ENCODE data around the gene DENND5B. TPM values are rescaled to one million over a fixed set of nuclear protein-coding genes. Genes with fewer than 3 reads are reported as not detected.

Gene DENND5B
- polyA plus RNA-seq, 2 of the 4 experiments (the other 2 are of a cell fraction): 15.5 to 55.2 TPM

DNA sequence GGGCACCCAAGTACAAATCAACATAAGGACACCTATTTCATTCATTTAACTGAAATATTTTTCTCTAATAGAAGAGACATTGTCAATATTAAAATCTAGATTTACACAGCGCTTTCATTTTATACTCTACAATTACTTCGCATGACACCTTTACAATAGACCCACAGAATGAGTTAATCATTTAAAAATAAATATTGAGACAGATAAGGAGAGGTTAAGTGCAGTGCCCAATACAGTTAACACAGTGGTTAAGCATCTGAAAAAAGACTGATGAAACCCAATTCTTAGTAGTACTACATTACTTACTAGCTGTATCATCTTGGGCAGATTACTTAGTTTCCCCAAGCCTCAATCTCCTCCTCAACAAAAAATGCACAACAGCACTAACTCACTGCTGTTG, 116.2 kb downstream of the DENND5B start (continued):
- TF ChIP-seq, protein P1, sequence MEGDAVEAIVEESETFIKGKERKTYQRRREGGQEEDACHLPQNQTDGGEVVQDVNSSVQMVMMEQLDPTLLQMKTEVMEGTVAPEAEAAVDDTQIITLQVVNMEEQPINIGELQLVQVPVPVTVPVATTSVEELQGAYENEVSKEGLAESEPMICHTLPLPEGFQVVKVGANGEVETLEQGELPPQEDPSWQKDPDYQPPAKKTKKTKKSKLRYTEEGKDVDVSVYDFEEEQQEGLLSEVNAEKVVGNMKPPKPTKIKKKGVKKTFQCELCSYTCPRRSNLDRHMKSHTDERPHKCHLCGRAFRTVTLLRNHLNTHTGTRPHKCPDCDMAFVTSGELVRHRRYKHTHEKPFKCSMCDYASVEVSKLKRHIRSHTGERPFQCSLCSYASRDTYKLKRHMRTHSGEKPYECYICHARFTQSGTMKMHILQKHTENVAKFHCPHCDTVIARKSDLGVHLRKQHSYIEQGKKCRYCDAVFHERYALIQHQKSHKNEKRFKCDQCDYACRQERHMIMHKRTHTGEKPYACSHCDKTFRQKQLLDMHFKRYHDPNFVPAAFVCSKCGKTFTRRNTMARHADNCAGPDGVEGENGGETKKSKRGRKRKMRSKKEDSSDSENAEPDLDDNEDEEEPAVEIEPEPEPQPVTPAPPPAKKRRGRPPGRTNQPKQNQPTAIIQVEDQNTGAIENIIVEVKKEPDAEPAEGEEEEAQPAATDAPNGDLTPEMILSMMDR (IDR thresholded peaks at IDR 0.05): no peak
- no peak for TF ChIP-seq FOSB (CRISPR knock-in tag; IDR thresholded peaks at IDR 0.05)
- no peak for TF ChIP-seq ZNF302 (CRISPR knock-in tag; IDR thresholded peaks at IDR 0.05)
- TF ChIP-seq TP53 (CRISPR knock-in tag; IDR thresholded peaks at IDR 0.05): no peak

DNA sequence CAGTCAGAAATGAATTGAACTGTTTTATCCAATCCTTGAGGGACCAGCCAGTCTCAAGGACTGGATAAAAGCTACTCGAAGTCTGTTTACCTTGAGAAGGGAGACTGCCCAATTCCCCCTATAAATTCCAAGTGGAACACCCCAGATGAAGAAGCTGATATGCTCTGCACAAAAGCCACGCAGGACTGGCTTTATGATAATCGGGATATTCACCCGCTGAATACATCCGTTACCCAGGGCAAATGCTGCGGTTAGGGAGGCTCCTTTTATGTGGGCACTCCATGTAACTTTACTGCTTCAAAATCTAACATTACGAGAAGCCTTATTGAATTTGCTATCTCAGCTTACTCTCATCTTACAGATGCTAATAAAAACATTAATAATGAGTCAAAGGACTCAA, 119.1 kb downstream of the DENND5B start:
- ChIA-PET POLR2A (no interaction called here), CTCF (interaction anchor here (0.8 kb wide), 1 partner anchor 23 kb away, joined by 3 read pairs; no protein-coding TSS in a partner anchor)
- FAIRE-seq: no peak

DNA sequence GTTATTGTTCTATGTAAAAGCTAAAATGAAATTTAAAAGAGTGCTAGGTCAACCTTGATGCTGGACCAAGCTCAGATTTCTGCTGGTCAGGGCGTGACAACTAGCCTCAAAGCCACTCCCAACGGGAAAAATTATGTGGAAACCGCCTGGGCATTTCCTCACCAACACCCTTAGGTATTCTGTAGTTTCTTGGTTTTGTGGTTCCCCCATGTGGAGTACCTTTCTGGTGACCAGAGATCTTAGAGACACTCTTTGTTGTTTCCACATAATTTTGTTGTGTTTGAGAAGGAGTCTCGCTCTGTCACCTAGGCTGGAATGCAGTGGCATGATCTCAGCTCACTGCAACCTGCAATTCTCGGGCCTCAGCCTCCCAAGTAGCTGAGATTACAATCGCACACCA, 119.9 kb downstream of the DENND5B start:
- POLR2A ChIA-PET: interaction anchor here (0.7 kb wide), 1 partner anchor 9 kb away, joined by 5 read pairs; no protein-coding TSS in a partner anchor
- Histone ChIP-seq H3K4me1 (peaks cover 42% of the 10 kb centered on the region), H3K4me3 (no peak overlapping the region), H3K4me2 (no peak overlapping the region), H3K27ac (peak overlapping the region in 1 of 2 experiments; percentile 49; a peak in 3 of 6 replicates), H3K9me3 (peaks cover 2% of the 10 kb centered on the region; the same call in 2 of the 3 replicates)
- no peak for FAIRE-seq
- CTCF ChIA-PET: no interaction called here
- 66% methylated on average over 6 of the region's 6 CpGs for WGBS (ENCODE audit: missing lambda C conversion rate)
- TF ChIP-seq FOXS1 (CRISPR knock-in tag; IDR thresholded peaks at IDR 0.05) (no peak), EHF (CRISPR knock-in tag; IDR thresholded peaks at IDR 0.05) (no peak), HOXB13 (CRISPR knock-in tag; IDR thresholded peaks at IDR 0.05; ENCODE audit: low read depth) (no peak), FOSB (CRISPR knock-in tag; IDR thresholded peaks at IDR 0.05) (no peak), RFX5 (IDR thresholded peaks at IDR 0.05) (no peak), HDAC2 (IDR thresholded peaks at IDR 0.05) (no peak), POLR2A (IDR thresholded peaks at IDR 0.05; ENCODE audit: low read length) (no peak), FOSL2 (IDR thresholded peaks at IDR 0.05) (no peak), FOSL2 (CRISPR knock-in tag; IDR thresholded peaks at IDR 0.05) (no peak), CBX8 (IDR thresholded peaks at IDR 0.05) (no peak), CHD2 (IDR thresholded peaks at IDR 0.05; ENCODE audit: low read length, partially characterized antibody) (no peak), NPAS2 (CRISPR knock-in tag; IDR thresholded peaks at IDR 0.05; ENCODE audit: borderline replicate concordance) (no peak), SMC3 (IDR thresholded peaks at IDR 0.05) (no peak), ZSCAN20 (CRISPR knock-in tag; IDR thresholded peaks at IDR 0.05) (no peak)
- DNase-seq (ENCODE audit: low read depth in 1 of 2, low spot score in 1 of 2): peak in 1 of 2 experiments; percentile 24
- ATAC-seq: no peak; a peak in 2 of 6 replicates

More for the DNA sequence above, 119.1 kb downstream of the DENND5B start:
- WGBS (ENCODE audit: missing lambda C conversion rate): 93% methylated on average over 7 of the region's 7 CpGs
- no peak for DNase-seq (ENCODE audit: low read depth in 1 of 2, low spot score in 1 of 2)
- TF ChIP-seq JUN (IDR thresholded peaks at IDR 0.05): no peak
- ATAC-seq: no peak; a peak in 1 of 6 replicates
- peak overlapping the region in 1 of 2 experiments; percentile 49; a peak in 3 of 6 replicates for H3K27ac ChIP-seq
- H3K4me3 ChIP-seq: no peak overlapping the region
- H3K4me2 ChIP-seq: no peak overlapping the region
- peaks cover 47% of the 10 kb centered on the region for H3K4me1 ChIP-seq
- H3K9me3 ChIP-seq: no peaks in the 10 kb centered on the region

DNA sequence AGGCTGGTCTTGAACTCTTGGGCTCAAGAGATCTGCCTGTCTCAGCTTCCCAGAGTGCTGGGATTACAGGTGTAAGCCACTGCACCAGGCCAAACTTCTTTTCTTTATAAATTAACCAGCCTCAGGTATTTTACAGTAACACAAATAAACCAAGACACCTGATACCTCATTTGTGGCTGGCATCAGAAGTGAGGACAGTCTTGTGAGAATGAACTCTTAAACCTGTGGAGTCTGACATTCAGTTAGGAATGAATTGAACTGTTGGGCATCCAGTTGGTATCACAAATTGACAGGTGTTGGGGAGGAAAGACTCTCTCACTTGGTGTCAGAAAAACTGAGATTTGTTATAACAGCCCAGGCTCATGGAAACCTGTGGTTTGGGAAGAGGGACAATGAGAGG, 120.5 kb downstream of the DENND5B start:
- Histone ChIP-seq H3K4me1 (peaks cover 36% of the 10 kb centered on the region), H3K9me3 (peaks cover 7% of the 10 kb centered on the region; the same call in 2 of the 3 replicates), H3K4me2 (no peak overlapping the region), H3K4me3 (no peak overlapping the region), H3K27ac (peak overlapping the region in 1 of 2 experiments; percentile 49; a peak in 3 of 6 replicates)
- ChIA-PET CTCF (interaction anchor here (0.7 kb wide), 1 partner anchor 10 kb away, joined by 3 read pairs; no protein-coding TSS in a partner anchor), POLR2A (interaction anchor here (0.7 kb wide), 1 partner anchor 8 kb away, joined by 5 read pairs; no protein-coding TSS in a partner anchor)
- DNase-seq (ENCODE audit: low read depth in 1 of 2, low spot score in 1 of 2): no peak
- FAIRE-seq: no peak
- ATAC-seq: no peak
- TF ChIP-seq MAZ (IDR thresholded peaks at IDR 0.05; ENCODE audit: borderline replicate concordance, low read depth, low read length): no peak
- TF ChIP-seq, protein P2, sequence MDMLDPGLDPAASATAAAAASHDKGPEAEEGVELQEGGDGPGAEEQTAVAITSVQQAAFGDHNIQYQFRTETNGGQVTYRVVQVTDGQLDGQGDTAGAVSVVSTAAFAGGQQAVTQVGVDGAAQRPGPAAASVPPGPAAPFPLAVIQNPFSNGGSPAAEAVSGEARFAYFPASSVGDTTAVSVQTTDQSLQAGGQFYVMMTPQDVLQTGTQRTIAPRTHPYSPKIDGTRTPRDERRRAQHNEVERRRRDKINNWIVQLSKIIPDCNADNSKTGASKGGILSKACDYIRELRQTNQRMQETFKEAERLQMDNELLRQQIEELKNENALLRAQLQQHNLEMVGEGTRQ (IDR thresholded peaks at IDR 0.05): no peak
- TF ChIP-seq, protein P3, sequence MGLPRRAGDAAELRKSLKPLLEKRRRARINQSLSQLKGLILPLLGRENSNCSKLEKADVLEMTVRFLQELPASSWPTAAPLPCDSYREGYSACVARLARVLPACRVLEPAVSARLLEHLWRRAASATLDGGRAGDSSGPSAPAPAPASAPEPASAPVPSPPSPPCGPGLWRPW (IDR thresholded peaks at IDR 0.05): no peak
- TF ChIP-seq, protein P4, sequence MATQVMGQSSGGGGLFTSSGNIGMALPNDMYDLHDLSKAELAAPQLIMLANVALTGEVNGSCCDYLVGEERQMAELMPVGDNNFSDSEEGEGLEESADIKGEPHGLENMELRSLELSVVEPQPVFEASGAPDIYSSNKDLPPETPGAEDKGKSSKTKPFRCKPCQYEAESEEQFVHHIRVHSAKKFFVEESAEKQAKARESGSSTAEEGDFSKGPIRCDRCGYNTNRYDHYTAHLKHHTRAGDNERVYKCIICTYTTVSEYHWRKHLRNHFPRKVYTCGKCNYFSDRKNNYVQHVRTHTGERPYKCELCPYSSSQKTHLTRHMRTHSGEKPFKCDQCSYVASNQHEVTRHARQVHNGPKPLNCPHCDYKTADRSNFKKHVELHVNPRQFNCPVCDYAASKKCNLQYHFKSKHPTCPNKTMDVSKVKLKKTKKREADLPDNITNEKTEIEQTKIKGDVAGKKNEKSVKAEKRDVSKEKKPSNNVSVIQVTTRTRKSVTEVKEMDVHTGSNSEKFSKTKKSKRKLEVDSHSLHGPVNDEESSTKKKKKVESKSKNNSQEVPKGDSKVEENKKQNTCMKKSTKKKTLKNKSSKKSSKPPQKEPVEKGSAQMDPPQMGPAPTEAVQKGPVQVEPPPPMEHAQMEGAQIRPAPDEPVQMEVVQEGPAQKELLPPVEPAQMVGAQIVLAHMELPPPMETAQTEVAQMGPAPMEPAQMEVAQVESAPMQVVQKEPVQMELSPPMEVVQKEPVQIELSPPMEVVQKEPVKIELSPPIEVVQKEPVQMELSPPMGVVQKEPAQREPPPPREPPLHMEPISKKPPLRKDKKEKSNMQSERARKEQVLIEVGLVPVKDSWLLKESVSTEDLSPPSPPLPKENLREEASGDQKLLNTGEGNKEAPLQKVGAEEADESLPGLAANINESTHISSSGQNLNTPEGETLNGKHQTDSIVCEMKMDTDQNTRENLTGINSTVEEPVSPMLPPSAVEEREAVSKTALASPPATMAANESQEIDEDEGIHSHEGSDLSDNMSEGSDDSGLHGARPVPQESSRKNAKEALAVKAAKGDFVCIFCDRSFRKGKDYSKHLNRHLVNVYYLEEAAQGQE (IDR thresholded peaks at IDR 0.05): no peak
- no peak for TF ChIP-seq ZNF302 (CRISPR knock-in tag; IDR thresholded peaks at IDR 0.05)
- no peak for TF ChIP-seq EHMT2 (IDR thresholded peaks at IDR 0.05; ENCODE audit: low read depth)
- TF ChIP-seq HOXB5 (CRISPR knock-in tag; IDR thresholded peaks at IDR 0.05): no peak
- no peak for TF ChIP-seq FOXS1 (CRISPR knock-in tag; IDR thresholded peaks at IDR 0.05)
- TF ChIP-seq, protein P5, sequence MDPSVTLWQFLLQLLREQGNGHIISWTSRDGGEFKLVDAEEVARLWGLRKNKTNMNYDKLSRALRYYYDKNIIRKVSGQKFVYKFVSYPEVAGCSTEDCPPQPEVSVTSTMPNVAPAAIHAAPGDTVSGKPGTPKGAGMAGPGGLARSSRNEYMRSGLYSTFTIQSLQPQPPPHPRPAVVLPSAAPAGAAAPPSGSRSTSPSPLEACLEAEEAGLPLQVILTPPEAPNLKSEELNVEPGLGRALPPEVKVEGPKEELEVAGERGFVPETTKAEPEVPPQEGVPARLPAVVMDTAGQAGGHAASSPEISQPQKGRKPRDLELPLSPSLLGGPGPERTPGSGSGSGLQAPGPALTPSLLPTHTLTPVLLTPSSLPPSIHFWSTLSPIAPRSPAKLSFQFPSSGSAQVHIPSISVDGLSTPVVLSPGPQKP (IDR thresholded peaks at IDR 0.05; ENCODE audit: low read depth, low read length): no peak

Data from A549 (cell line).